OCI-LY7 (cell line): Measurements from ENCODE around the gene PTPRM. TPM values are rescaled to one million over a fixed set of nuclear protein-coding genes. Genes with fewer than 3 reads are reported as not detected.

Experiments used
- BruUV-seq: library from RNA; stranded (reverse); fragments of 400-500 nt; replicated peaks from 2 replicates; lab custom pipeline; 2021; lab: Mats Ljungman, UMichigan
- CTCF ChIA-PET: fragments of 300-600 bp; sonication (Branson Sonifier 250); formaldehyde crosslinking; loops from one replicate; lab custom pipeline; 2022; ENCODE audit warnings: antibody characterized with exemption; ENCODE audit not compliant: unreplicated experiment; lab: Charles Lee
- POLR2A ChIA-PET: fragments of 300-600 bp; sonication (Branson Sonifier 250); formaldehyde crosslinking; loops from one replicate; lab custom pipeline; 2022; ENCODE audit warnings: antibody characterized with exemption; lab: Charles Lee
- DNase-seq: peaks from one replicate; pipeline ENCODE4 v3.0.0-alpha.2; 2015; ENCODE audit warnings: low spot score
- H2AFZ ChIP-seq: fragments of 200-600 bp; sonication (generic), shearing (Covaris generic); 2 replicates; pipeline ENCODE4 v1.6.1; 2014; ENCODE audit warnings: mild to moderate bottlenecking, antibody characterized with exemption, low read length, moderate library complexity
- H3K27ac ChIP-seq: fragments of 200-600 bp; sonication (generic); 2 replicates; pipeline ENCODE4 v1.5.1; 2014; ENCODE audit warnings: mixed run types, low read depth, mild to moderate bottlenecking, moderate library complexity, low read length, inconsistent platforms; ENCODE audit not compliant: poor library complexity, severe bottlenecking
- H3K36me3 ChIP-seq: fragments of 200-600 bp; sonication (generic); 2 replicates; pipeline ENCODE4 v1.6.1; 2014; ENCODE audit warnings: mild to moderate bottlenecking, antibody characterized with exemption, low read length, moderate library complexity, mixed read lengths; ENCODE audit not compliant: insufficient read depth
- H3K4me1 ChIP-seq: fragments of 200-600 bp; sonication (generic); 2 replicates; pipeline ENCODE4 v1.5.1; 2014; ENCODE audit warnings: mild to moderate bottlenecking, low read length; ENCODE audit not compliant: insufficient read depth, poor library complexity, severe bottlenecking
- H3K4me2 ChIP-seq: fragments of 200-600 bp; sonication (generic); 2 replicates; pipeline ENCODE4 v1.6.1; 2014; ENCODE audit warnings: mild to moderate bottlenecking, low read length
- H3K4me3 ChIP-seq: fragments of 200-600 bp; sonication (generic); 2 replicates; pipeline ENCODE4 v1.5.1; 2014; ENCODE audit warnings: mild to moderate bottlenecking, low read depth, low read length; ENCODE audit not compliant: poor library complexity, severe bottlenecking
- H3K79me2 ChIP-seq: fragments of 200-600 bp; sonication (generic); 2 replicates; pipeline ENCODE4 v1.6.1; 2016; ENCODE audit warnings: low read depth, mild to moderate bottlenecking, low read length, moderate library complexity, mixed read lengths; ENCODE audit not compliant: insufficient read depth
- H3K9me2 ChIP-seq: fragments of 200-600 bp; sonication (generic); 2 replicates; pipeline ENCODE4 v1.6.1; 2016; ENCODE audit warnings: mild to moderate bottlenecking, low read length, mixed read lengths; ENCODE audit not compliant: insufficient read depth
- H3K9me3 ChIP-seq: fragments of 200-600 bp; sonication (generic); 2 replicates; pipeline ENCODE4 v1.6.1; 2014; ENCODE audit warnings: mild to moderate bottlenecking, mixed run types, low read length, mixed read lengths
- H4K20me1 ChIP-seq: fragments of 200-600 bp; sonication (generic); 2 replicates; pipeline ENCODE4 v1.6.1; 2014; ENCODE audit warnings: mild to moderate bottlenecking, antibody characterized with exemption, low read length, moderate library complexity, mixed read lengths; ENCODE audit not compliant: insufficient read depth
- EZH2phosphoT487 ChIP-seq: fragments of 200-600 bp; sonication (generic); IDR thresholded peaks from 2 replicates; pipeline ENCODE4 v1.6.1; 2018; ENCODE audit warnings: low read depth, borderline replicate concordance, mild to moderate bottlenecking, mixed run types, antibody characterized with exemption, low read length, moderate library complexity, mixed read lengths
- intact Hi-C: fragments of 100-400 bp; cut with micrococcal nuclease; formaldehyde crosslinking; loops from one replicate; pipeline ENCODE4 v1.10.0; 2022; ENCODE audit not compliant: unreplicated experiment
- total RNA-seq, 2 experiments: library from RNA; depleted of rRNA in 1 of 2; stranded (reverse); fragments of >200 nt in 1 of 2; shearing (Covaris generic) in 1 of 2; gene quantifications; 2 replicates each; pipeline ENCODE4 v1.2.3, GENCODE V29; 2014 to 2022
- TF ChIP-seq, protein P1 (sequence below): fragments of 200-600 bp; sonication (generic); conservative IDR thresholded peaks from 2 replicates; pipeline ENCODE4 v1.5.1; 2014; ENCODE audit warnings: mild to moderate bottlenecking, antibody characterized with exemption, low read length, moderate library complexity, mixed read lengths

The PTPRM gene
- total RNA-seq, 2 experiments from 2014 or later: not detected

DNA sequence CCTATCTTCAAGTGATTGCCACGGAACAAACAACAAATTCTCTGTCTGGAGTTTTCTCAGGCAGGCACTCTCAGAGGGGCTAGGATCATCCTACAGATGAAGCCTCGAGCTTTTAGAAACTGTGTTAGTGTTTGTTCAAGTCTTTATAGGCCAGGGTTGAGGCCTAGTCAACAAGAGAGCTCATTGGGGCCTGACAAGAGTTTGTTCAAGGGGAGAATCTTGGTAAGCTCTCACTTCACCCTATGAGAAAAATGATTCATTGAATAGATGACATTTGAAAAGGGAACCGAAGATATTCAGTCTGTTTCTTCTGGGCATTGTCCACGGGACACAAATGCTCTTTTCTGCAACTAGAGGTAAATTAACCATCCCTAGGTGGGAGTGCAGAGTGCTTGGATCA, 476.9 kb downstream of the PTPRM start:
- ChIA-PET CTCF (no interaction called here), POLR2A (interaction anchor here (0.6 to 1.1 kb wide), 2 partner anchors 33 to 1058 kb away, joined by 3 to 4 read pairs; no protein-coding TSS in a partner anchor)
- no peaks in the 10 kb centered on the region for H3K4me1 ChIP-seq
- no peaks in the 10 kb centered on the region for H3K9me3 ChIP-seq
- H2AFZ ChIP-seq: no peak overlapping the region
- H3K36me3 ChIP-seq: no peaks in the 10 kb centered on the region
- no peak for DNase-seq
- no peaks in the 10 kb centered on the region for H3K79me2 ChIP-seq
- no TSS peak for BruUV-seq
- no peak for TF ChIP-seq EZH2phosphoT487
- TF ChIP-seq, protein P1, sequence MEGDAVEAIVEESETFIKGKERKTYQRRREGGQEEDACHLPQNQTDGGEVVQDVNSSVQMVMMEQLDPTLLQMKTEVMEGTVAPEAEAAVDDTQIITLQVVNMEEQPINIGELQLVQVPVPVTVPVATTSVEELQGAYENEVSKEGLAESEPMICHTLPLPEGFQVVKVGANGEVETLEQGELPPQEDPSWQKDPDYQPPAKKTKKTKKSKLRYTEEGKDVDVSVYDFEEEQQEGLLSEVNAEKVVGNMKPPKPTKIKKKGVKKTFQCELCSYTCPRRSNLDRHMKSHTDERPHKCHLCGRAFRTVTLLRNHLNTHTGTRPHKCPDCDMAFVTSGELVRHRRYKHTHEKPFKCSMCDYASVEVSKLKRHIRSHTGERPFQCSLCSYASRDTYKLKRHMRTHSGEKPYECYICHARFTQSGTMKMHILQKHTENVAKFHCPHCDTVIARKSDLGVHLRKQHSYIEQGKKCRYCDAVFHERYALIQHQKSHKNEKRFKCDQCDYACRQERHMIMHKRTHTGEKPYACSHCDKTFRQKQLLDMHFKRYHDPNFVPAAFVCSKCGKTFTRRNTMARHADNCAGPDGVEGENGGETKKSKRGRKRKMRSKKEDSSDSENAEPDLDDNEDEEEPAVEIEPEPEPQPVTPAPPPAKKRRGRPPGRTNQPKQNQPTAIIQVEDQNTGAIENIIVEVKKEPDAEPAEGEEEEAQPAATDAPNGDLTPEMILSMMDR: no peak
- H3K27ac ChIP-seq: no peak overlapping the region
- H3K4me3 ChIP-seq: no peak overlapping the region
- H3K9me2 ChIP-seq: no peaks in the 10 kb centered on the region
- no peaks in the 10 kb centered on the region for H4K20me1 ChIP-seq
- intact Hi-C loops: no loop called here
- no peak overlapping the region for H3K4me2 ChIP-seq

DNA sequence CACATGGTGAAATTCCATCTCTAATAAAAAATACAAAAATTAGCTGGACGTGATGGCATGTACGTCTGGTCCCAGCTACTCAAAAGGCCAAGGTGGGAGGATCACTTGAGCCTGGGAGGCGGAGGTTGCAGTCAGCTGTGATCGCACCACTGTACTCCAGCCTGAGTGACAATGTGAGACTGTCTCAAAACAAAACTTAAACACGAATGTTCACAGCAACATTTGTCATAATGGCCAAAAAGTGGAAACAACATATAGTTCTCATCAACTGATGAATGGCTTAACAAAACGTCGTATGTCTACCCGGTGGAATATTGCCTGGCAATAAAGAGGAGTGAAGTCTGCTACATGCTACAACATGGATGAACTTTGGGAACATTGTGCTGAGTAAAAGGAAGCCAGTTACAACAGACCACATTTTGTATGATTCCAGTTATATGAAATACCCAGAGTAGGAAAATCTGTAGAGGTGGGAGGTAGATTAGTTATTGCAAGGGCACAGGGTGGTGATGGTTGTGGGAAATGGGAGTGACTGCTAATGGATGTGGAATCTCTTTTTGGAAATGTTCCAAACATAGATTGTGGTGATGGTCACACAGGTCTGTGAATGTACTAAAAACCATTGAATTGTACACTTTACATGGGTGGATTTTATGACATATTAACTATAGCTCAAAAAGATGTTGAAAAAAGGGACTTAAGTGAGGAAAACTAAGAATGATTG, 478.2 kb downstream of the PTPRM start:
- POLR2A ChIA-PET: interaction anchor here (1.1 kb wide), 1 partner anchor 32 kb away, joined by 3 read pairs; no protein-coding TSS in a partner anchor
- intact Hi-C loops: no loop called here

More for the DNA sequence above, 478.2 kb downstream of the PTPRM start:
- Histone ChIP-seq H3K4me1 (no peaks in the 10 kb centered on the region), H3K79me2 (no peaks in the 10 kb centered on the region), H3K4me3 (no peak overlapping the region), H3K9me2 (no peaks in the 10 kb centered on the region), H2AFZ (no peak overlapping the region), H3K4me2 (no peak overlapping the region), H3K9me3 (no peaks in the 10 kb centered on the region), H4K20me1 (no peaks in the 10 kb centered on the region), H3K36me3 (no peaks in the 10 kb centered on the region), H3K27ac (no peak overlapping the region)
- no peak for DNase-seq
- TF ChIP-seq, protein P1: no peak
- TF ChIP-seq EZH2phosphoT487: no peak
- BruUV-seq: no TSS peak
- CTCF ChIA-PET: no interaction called here
